DND-41 (cell line): Measurements from ENCODE around the gene INA.
"Not testable (repeated sequence)": the region's sequence is repeated elsewhere in the genome, so short reads cannot be mapped to it uniquely, and the experiment has no call there.

Experiments
- ATAC-seq: fragments of 200-7000 bp; cut with Tn5 transposase; 3 replicates; pipeline ENCODE4 v1.9.1; 2021; ENCODE audit warnings: low read depth; ENCODE audit not compliant: insufficient read depth
- DNase-seq: peaks from one replicate; pipeline ENCODE4 v3.0.0-alpha.2; 2020
- H2AFZ ChIP-seq: 2 replicates; pipeline ENCODE4 v1.6.0; 2012; ENCODE audit warnings: low read depth, low read length
- H3K27ac ChIP-seq: 2 replicates; pipeline ENCODE4 v1.5.1; 2012; ENCODE audit warnings: low read length, inconsistent platforms
- H3K27me3 ChIP-seq: fragments of 200-600 bp; sonication (generic); 2 replicates; pipeline ENCODE4 v1.6.0; 2012; ENCODE audit warnings: low read length, mild to moderate bottlenecking, inconsistent platforms; ENCODE audit not compliant: insufficient read depth, poor library complexity
- H3K36me3 ChIP-seq: 2 replicates; pipeline ENCODE4 v1.5.1; 2012; ENCODE audit warnings: low read length, inconsistent platforms; ENCODE audit not compliant: insufficient read depth
- H3K4me1 ChIP-seq: 2 replicates; pipeline ENCODE4 v1.5.1; 2012; ENCODE audit warnings: mild to moderate bottlenecking, low read length; ENCODE audit not compliant: insufficient read depth
- H3K4me2 ChIP-seq: 2 replicates; pipeline ENCODE4 v1.6.0; 2012; ENCODE audit warnings: mild to moderate bottlenecking, moderate library complexity, low read length, inconsistent platforms; ENCODE audit not compliant: insufficient read depth
- H3K4me3 ChIP-seq, 2 experiments: fragments of 200-600 bp in 1 of 2; shearing (Covaris generic) in 1 of 2; 2 replicates each; pipeline ENCODE4 v1.5.1; 2012 to 2016; ENCODE audit warnings: inconsistent platforms in 2 of 2, low read length in 2 of 2, mild to moderate bottlenecking in 2 of 2, low read depth in 1 of 2, moderate library complexity in 1 of 2
- H3K79me2 ChIP-seq: 2 replicates; pipeline ENCODE4 v1.6.0; 2012; ENCODE audit warnings: low read length, inconsistent platforms; ENCODE audit not compliant: insufficient read depth
- H3K9ac ChIP-seq: 2 replicates; pipeline ENCODE4 v1.6.0; 2012; ENCODE audit warnings: low read depth, mild to moderate bottlenecking, inconsistent platforms, low read length, moderate library complexity
- H3K9me3 ChIP-seq: 2 replicates; pipeline ENCODE4 v1.5.1; 2012; ENCODE audit warnings: low read length, moderate library complexity, mild to moderate bottlenecking, inconsistent platforms; ENCODE audit not compliant: insufficient read depth, severe bottlenecking
- H4K20me1 ChIP-seq: 2 replicates; pipeline ENCODE4 v1.6.0; 2012; ENCODE audit warnings: low read length; ENCODE audit not compliant: insufficient read depth
- CTCF ChIP-seq: IDR thresholded peaks from 2 replicates; pipeline ENCODE4 v1.5.1; 2012; ENCODE audit warnings: borderline replicate concordance, low read length, moderate library complexity, mild to moderate bottlenecking; ENCODE audit not compliant: poor library complexity, severe bottlenecking; ENCODE audit errors: extremely low read depth
- EZH2 ChIP-seq: IDR thresholded peaks from 3 replicates; pipeline ENCODE4 v1.6.1; 2012; ENCODE audit warnings: borderline replicate concordance, low read depth, mild to moderate bottlenecking, moderate library complexity, low read length, inconsistent platforms; ENCODE audit not compliant: severe bottlenecking

Gene INA

GRCh38 chr10:103257812-103258211 lies 19.1 kb upstream of the INA start:
- Histone ChIP-seq H3K27me3 (no peaks in the 10 kb centered on the region), H3K36me3 (no peaks in the 10 kb centered on the region), H3K9me3 (peaks cover 2% of the 10 kb centered on the region), H3K79me2 (no peaks in the 10 kb centered on the region), H4K20me1 (no peaks in the 10 kb centered on the region), H3K9ac (no peak overlapping the region), H3K4me3 (no peak overlapping the region), H2AFZ (no peak overlapping the region), H3K4me2 (no peak overlapping the region), H3K27ac (no peak overlapping the region), H3K4me1 (no peaks in the 10 kb centered on the region)
- no peak for TF ChIP-seq EZH2
- no peak for TF ChIP-seq CTCF
- ATAC-seq, result no peak
- no peak for DNase-seq

GRCh38 chr10:103258928-103259327 lies 18.0 kb upstream of the INA start:
- H3K4me2 ChIP-seq, H3K27ac ChIP-seq, DNase-seq, H3K9me3 ChIP-seq, H4K20me1 ChIP-seq, H2AFZ ChIP-seq, H3K27me3 ChIP-seq, H3K4me3 ChIP-seq, H3K79me2 ChIP-seq, H3K36me3 ChIP-seq, ATAC-seq, H3K4me1 ChIP-seq, H3K9ac ChIP-seq: not testable (repeated sequence)

GRCh38 chr10:103259989-103260388 lies 16.9 kb upstream of the INA start:
- H3K36me3 ChIP-seq, result no peaks in the 10 kb centered on the region
- no peak for DNase-seq

DNA sequence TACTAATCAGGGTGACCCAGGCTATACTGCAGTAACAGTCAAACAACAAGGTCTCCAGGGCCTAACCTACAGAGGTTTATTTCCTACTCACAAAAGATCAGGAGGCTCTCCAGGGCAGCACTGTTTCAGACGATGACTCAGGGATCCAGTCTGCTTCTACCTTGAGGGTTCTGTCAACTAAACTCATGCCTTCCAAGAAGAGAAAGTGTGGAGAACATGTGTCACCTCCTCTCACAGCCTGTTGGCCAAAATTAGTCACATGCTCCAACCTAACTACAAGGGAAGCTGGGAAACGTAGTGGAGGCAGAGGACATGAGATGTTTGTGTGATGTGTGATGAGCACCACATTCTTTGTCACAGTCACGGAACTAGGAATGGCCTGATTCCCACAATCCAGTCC lies 14.7 kb upstream of the INA start:
- no peak overlapping the region for H3K9ac ChIP-seq
- no peaks in the 10 kb centered on the region for H4K20me1 ChIP-seq
- H3K27ac ChIP-seq, result no peak overlapping the region
- H3K9me3 ChIP-seq, result peaks cover 2% of the 10 kb centered on the region
- H3K27me3 ChIP-seq, result no peaks in the 10 kb centered on the region
- no peak overlapping the region for H3K4me2 ChIP-seq
- no peak for ATAC-seq
- no peak for TF ChIP-seq EZH2
- no peak for TF ChIP-seq CTCF
- H2AFZ ChIP-seq, result no peak overlapping the region
- no peaks in the 10 kb centered on the region for H3K4me1 ChIP-seq
- no peaks in the 10 kb centered on the region for H3K79me2 ChIP-seq
- no peaks in the 10 kb centered on the region for H3K36me3 ChIP-seq
- H3K4me3 ChIP-seq, result no peak overlapping the region
- DNase-seq, result no peak

More at GRCh38 chr10:103259989-103260388, 16.9 kb upstream of the INA start:
- peaks cover 2% of the 10 kb centered on the region for H3K9me3 ChIP-seq
- no peaks in the 10 kb centered on the region for H3K79me2 ChIP-seq
- H2AFZ ChIP-seq, result no peak overlapping the region
- TF ChIP-seq EZH2, result no peak
- TF ChIP-seq CTCF, result no peak
- no peaks in the 10 kb centered on the region for H3K4me1 ChIP-seq
- no peak overlapping the region for H3K27ac ChIP-seq
- H3K4me3 ChIP-seq, result no peak overlapping the region
- no peak overlapping the region for H3K4me2 ChIP-seq
- H4K20me1 ChIP-seq, result no peaks in the 10 kb centered on the region
- H3K27me3 ChIP-seq, result no peaks in the 10 kb centered on the region
- ATAC-seq, result no peak
- no peak overlapping the region for H3K9ac ChIP-seq
